Panc1 (cell line): ENCODE data around the gene GRIN1.

Source experiments
- REST ChIP-seq, 2 experiments: IDR thresholded peaks; 2 replicates each; pipeline ENCODE4 v1.6.1; 2011 to 2012; ENCODE audit warnings: low read depth in 2 of 2, control low read depth in 1 of 2, low read length in 1 of 2, mild to moderate bottlenecking in 1 of 2, moderate library complexity in 1 of 2; ENCODE audit not compliant: insufficient read depth in 1 of 2
- TF ChIP-seq, protein P1 (sequence below): fragments of 450-650 bp; IDR thresholded peaks from 2 replicates; pipeline ENCODE4 v1.5.1; 2017; ENCODE audit warnings: mild to moderate bottlenecking

- TF ChIP-seq, protein P1, sequence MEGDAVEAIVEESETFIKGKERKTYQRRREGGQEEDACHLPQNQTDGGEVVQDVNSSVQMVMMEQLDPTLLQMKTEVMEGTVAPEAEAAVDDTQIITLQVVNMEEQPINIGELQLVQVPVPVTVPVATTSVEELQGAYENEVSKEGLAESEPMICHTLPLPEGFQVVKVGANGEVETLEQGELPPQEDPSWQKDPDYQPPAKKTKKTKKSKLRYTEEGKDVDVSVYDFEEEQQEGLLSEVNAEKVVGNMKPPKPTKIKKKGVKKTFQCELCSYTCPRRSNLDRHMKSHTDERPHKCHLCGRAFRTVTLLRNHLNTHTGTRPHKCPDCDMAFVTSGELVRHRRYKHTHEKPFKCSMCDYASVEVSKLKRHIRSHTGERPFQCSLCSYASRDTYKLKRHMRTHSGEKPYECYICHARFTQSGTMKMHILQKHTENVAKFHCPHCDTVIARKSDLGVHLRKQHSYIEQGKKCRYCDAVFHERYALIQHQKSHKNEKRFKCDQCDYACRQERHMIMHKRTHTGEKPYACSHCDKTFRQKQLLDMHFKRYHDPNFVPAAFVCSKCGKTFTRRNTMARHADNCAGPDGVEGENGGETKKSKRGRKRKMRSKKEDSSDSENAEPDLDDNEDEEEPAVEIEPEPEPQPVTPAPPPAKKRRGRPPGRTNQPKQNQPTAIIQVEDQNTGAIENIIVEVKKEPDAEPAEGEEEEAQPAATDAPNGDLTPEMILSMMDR = no peak
- TF ChIP-seq REST (IDR thresholded peaks at IDR 0.05; ENCODE audit: insufficient read depth in 1 of 2, low read depth in 2 of 2, low read length in 1 of 2) = no peak
These were observed 31.0 kb downstream of the GRIN1 start, which contains the start of gene LRRC26 for GRCh38 chr9:137169896-137170358.
